Measurements from ENCODE around the gene ARHGAP42.
"Not testable (repeated sequence)": the region's sequence is repeated elsewhere in the genome, so short reads cannot be mapped to it uniquely, and the experiment has no call there.

Gene ARHGAP42

GRCh38 chr11:100731471-100731870, 44.4 kb downstream of the ARHGAP42 start:
- no peak for DNase-seq

DNA sequence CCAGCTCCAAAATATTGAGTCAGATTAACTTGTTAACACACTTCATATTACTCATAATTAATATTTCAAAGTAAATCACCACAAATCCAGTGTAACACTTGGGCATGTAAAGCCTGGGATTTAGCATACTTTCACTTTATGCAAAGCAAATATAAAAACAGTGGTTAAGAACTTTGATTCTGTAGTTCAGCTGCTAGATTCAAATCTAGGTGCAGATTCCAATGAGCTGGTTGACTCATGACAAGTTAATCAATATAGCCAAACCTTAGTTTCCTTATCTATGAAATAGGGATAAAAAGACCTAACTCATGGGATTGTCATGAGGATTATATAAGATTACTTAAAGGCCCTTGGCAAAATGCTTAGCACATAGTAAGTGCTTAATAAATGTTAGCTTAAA, 45.9 kb downstream of the ARHGAP42 start:
- DNase-seq = no peak

- no peak for DNase-seq
Measured at GRCh38 chr11:100734743-100735527, 47.8 kb downstream of the ARHGAP42 start.

- DNase-seq = no peak
Measured at GRCh38 chr11:100735949-100736675, 49.0 kb downstream of the ARHGAP42 start.

- no peak for DNase-seq
Measured at GRCh38 chr11:100738701-100739270, 51.7 kb downstream of the ARHGAP42 start.

GRCh38 chr11:100739666-100740065, 52.6 kb downstream of the ARHGAP42 start:
- DNase-seq = no peak

- no peak for DNase-seq
Measured at GRCh38 chr11:100740440-100740839, 53.4 kb downstream of the ARHGAP42 start.

- no peak for DNase-seq
Measured at GRCh38 chr11:100741866-100742625, 55.0 kb downstream of the ARHGAP42 start.

DNA sequence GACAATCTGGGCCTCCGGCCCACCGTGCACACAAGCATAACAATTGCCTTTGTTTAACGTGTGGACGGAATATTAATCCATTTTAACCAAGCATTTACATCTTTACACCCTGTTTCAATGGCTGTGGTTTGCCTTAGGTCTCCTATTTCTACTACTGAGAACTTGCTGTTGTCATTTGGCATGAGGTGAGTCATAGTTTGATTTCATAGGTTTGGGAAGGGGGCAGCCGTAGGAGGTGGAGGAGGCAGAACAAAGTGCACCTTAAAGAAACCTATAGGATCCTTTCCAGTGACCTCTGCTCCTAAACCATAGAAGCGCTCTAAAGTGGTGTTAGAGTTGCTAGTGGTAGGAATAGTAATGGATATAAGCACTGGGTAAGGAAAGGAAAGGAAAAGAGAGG, 59.4 kb downstream of the ARHGAP42 start:
- no peak for DNase-seq

DNA sequence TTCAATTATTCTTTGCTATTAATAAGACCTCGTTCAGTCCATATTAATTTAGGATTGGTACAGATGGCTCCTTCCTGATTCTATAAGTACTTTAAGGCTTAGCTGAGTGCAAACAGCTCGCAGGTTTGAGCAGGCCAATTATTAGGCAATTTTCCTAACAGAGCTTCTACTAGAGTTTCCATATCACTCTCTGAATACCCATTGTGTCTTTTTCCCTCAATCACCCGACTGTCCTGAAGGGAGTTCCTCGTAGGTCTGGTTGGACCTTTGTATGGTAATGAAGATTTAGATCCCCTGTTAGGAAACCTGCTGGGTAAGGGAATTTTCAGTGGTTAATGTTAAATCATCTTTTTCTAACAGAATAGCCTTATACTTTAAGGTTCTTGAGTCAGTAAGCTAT, 61.1 kb downstream of the ARHGAP42 start:
- DNase-seq = no peak

- DNase-seq = not testable (repeated sequence)
Measured at GRCh38 chr11:100749887-100750565, 62.9 kb downstream of the ARHGAP42 start.

- not testable (repeated sequence) for DNase-seq
Measured at GRCh38 chr11:100750566-100750891, 63.4 kb downstream of the ARHGAP42 start.

- no peak for DNase-seq
Measured at GRCh38 chr11:100752371-100753171, 65.5 kb downstream of the ARHGAP42 start.

DNA sequence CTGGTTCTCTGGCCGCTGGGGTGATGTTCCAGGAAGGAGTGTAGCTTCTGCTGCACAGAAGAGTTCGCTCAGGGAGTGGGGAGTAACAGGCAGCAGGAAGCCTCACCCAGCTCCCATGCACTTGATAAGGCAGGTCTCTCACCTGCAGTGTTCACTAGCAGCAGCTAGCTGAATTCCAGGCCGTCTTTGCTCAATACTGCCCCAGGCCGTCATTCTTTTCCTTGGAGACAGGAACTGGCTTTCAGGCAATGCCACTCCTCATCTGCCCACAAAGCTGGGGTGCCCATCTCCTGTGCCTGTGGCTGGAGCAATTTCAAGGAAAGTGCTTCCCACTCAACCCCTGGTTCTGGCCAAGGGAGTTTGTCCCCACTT, 66.1 kb downstream of the ARHGAP42 start:
- DNase-seq = no peak

GRCh38 chr11:100753571-100753970, 66.5 kb downstream of the ARHGAP42 start:
- no peak for DNase-seq

DNA sequence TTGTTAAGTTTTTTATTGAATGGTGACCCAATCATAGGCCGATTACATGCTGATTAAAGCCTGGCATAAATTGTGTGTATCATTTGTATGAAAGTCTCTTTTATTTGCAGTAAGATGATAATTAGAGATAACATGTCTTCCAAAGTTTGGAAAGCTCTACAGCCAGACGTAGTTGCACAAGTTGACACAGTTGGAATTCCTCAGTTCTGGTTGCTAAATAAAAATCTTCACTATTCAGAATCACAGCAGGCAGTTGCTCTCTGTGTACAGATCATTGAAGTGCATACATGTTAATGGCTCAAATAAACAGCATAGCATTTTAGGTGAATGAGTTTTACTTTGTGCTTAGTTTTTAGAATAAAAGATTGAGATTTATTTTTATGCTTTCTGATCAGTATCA, 69.5 kb downstream of the ARHGAP42 start:
- DNase-seq = no peak

GRCh38 chr11:100757646-100758045, 70.6 kb downstream of the ARHGAP42 start:
- DNase-seq = no peak

- DNase-seq = no peak
Measured at GRCh38 chr11:100759106-100759505, 72.0 kb downstream of the ARHGAP42 start.

DNA sequence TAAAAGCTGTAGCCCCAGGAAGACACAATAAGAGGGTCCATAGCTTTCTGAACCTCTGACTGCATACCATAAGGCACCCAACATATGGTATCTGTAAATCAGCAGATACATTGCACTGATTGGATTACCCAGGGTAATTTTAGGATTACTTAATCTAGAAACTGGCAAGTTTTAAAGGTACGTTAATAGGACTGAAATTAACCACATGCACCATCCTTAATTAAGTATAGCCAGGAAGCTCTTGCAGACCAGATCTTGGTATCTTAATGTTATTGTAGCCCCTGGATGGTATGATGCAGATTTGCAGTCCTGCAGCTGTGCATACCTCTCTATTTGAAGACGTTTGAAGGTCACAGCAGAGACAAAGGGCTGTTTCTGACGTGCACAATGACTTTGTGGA, 72.8 kb downstream of the ARHGAP42 start:
- no peak for DNase-seq

GRCh38 chr11:100760744-100761143, 73.7 kb downstream of the ARHGAP42 start:
- no peak for DNase-seq

- no peak for DNase-seq
Measured at GRCh38 chr11:100761841-100762240, 74.8 kb downstream of the ARHGAP42 start.

DNA sequence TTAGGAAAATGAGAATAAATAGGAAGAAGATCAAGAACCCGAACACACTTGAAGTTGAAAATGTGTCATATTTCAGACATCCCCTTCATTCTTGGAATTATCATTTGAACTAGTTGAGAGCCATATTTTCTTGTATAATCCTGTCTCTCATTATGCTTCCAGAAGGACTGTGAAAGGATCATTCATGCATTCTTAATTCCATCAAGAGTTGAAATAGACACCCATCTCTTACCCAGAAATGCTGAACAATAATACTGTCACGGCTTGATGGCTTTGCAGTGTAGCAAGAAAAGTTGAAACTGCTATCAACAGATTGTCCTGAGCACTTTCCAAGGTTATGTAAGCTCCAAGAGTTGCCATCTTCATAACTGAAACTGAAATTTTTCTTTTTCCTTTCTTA, 79.7 kb downstream of the ARHGAP42 start:
- DNase-seq = no peak

All from CD4-positive, alpha-beta T cell treated with Interleukin-4 for 4 hours (primary cell).